Measurements from ENCODE around the gene ETFRF1. TPM values are rescaled to one million over a fixed set of nuclear protein-coding genes. Genes with fewer than 3 reads are reported as not detected.

ETFRF1 gene
- total and polyA plus RNA-seq, 2 experiments from 2014 or later: 23.3 to 39.3 TPM

DNA sequence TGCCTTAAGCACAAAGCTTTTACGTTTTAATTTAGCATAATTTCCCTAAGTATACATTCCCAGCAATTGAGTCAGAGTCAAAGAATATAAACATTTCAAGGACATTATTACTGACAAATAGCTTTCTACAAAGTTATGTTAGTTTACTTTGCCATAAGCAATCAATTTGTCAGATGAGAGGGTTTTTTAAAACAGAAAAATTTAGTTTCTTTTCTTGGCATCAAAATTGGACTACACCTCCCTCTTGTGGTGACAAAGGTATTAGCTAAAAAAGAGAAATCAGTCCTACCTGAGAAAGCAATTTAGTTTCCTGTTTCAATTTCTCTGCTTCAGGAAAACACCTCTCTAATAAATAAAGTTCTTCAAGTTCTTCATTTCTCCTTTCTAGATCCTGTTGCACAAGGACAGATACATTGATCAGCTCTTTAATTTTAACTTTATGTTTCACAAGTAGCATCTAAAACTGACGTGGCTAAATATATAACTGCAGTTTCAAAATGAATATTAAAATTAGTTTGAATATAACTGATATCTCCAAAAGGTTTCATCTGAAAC lies 39.9 kb upstream of the ETFRF1 start:
- H3K79me2 ChIP-seq (ENCODE audit: insufficient read depth): no peaks in the 10 kb centered on the region
- no peak overlapping the region for H3K9ac ChIP-seq
- H3K9me2 ChIP-seq (ENCODE audit: insufficient read depth): no peaks in the 10 kb centered on the region
- H3K27ac ChIP-seq: no peak overlapping the region
- H3K4me1 ChIP-seq (ENCODE audit: insufficient read depth): peaks cover 10% of the 10 kb centered on the region
- peak; percentile 47 for DNase-seq
- in situ Hi-C loops (cut with MboI): no loop called here
- no peaks in the 10 kb centered on the region for H4K20me1 ChIP-seq (ENCODE audit: insufficient read depth)
- peaks cover 26% of the 10 kb centered on the region for H3F3A ChIP-seq (ENCODE audit: insufficient read depth)
- TF ChIP-seq EZH2phosphoT487 (IDR thresholded peaks at IDR 0.05; ENCODE audit: insufficient read depth, low read depth): no peak
- TF ChIP-seq EZH2 (IDR thresholded peaks at IDR 0.05; ENCODE audit: insufficient read depth, poor library complexity, severe bottlenecking): no peak
- H3K27me3 ChIP-seq (replicated peaks; ENCODE audit: insufficient read depth): no peaks in the 10 kb centered on the region
- 57 to 60% methylated on average over 2 of the region's 2 CpGs for whole genome bisulfite sequencing, 2 experiments (ENCODE audit: low coverage in 1 of 2, low lambda C conversion rate in 2 of 2, missing lambda C conversion rate in 2 of 2)
- H3K4me3 ChIP-seq: no peak overlapping the region
- no peaks in the 10 kb centered on the region for H3K9me3 ChIP-seq (ENCODE audit: low read depth)
- H2AFZ ChIP-seq: peak overlapping the region; percentile 62
- H3K36me3 ChIP-seq (ENCODE audit: low read depth): no peaks in the 10 kb centered on the region
- peak overlapping the region; percentile 44 for H3K4me2 ChIP-seq (ENCODE audit: unreplicated experiment)

DNA sequence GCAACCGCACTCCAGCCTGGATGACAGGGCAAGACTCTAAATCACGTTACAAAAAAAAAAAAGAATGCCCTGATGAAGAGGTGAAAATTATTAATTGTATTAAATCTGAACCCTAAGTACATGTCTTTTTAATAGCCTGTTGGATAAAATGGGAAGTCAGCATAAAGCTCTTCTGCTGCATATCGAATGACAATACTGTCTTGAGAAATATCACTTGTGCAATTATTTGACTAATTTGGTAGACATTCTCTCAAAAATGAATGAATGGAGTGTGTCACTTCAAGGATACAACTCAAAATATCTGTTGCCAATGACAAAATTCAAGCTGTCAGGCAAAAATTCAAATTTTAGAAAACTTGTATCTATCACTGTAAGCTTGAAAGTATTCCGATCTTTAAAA lies 39.0 kb upstream of the ETFRF1 start:
- H3K9me2 ChIP-seq (ENCODE audit: insufficient read depth): no peaks in the 10 kb centered on the region
- in situ Hi-C loops (cut with MboI): no loop called here
- no peak overlapping the region for H3K4me3 ChIP-seq
- DNase-seq: no peak
- no peak overlapping the region for H3K9ac ChIP-seq
- H2AFZ ChIP-seq: no peak overlapping the region
- H3K27me3 ChIP-seq (replicated peaks; ENCODE audit: insufficient read depth): no peaks in the 10 kb centered on the region
- no peaks in the 10 kb centered on the region for H4K20me1 ChIP-seq (ENCODE audit: insufficient read depth)
- H3K4me2 ChIP-seq (ENCODE audit: unreplicated experiment): no peak overlapping the region
- H3K79me2 ChIP-seq (ENCODE audit: insufficient read depth): no peaks in the 10 kb centered on the region
- TF ChIP-seq EZH2 (IDR thresholded peaks at IDR 0.05; ENCODE audit: insufficient read depth, poor library complexity, severe bottlenecking) (no peak), EZH2phosphoT487 (IDR thresholded peaks at IDR 0.05; ENCODE audit: insufficient read depth, low read depth) (no peak)
- H3F3A ChIP-seq (ENCODE audit: insufficient read depth): peaks cover 26% of the 10 kb centered on the region
- no peaks in the 10 kb centered on the region for H3K9me3 ChIP-seq (ENCODE audit: low read depth)
- no peaks in the 10 kb centered on the region for H3K36me3 ChIP-seq (ENCODE audit: low read depth)
- H3K4me1 ChIP-seq (ENCODE audit: insufficient read depth): peaks cover 10% of the 10 kb centered on the region
- no peak overlapping the region for H3K27ac ChIP-seq
- 92 to 94% methylated on average over 4 of the region's 4 CpGs for WGBS, 2 experiments (ENCODE audit: low coverage in 1 of 2, low lambda C conversion rate in 2 of 2, missing lambda C conversion rate in 2 of 2)

- 71 to 75% methylated on average over 6 of the region's 6 CpGs for WGBS, 2 experiments (ENCODE audit: low coverage in 1 of 2, low lambda C conversion rate in 2 of 2, missing lambda C conversion rate in 2 of 2)
- in situ Hi-C loops (cut with MboI): no loop called here
- Histone ChIP-seq H3K27ac (no peak overlapping the region), H3K27me3 (replicated peaks; ENCODE audit: insufficient read depth) (peaks cover 16% of the 10 kb centered on the region; the same call in 1 of the 2 replicates), H3K79me2 (ENCODE audit: insufficient read depth) (no peaks in the 10 kb centered on the region), H3K9me2 (ENCODE audit: insufficient read depth) (no peaks in the 10 kb centered on the region), H3K36me3 (ENCODE audit: low read depth) (no peaks in the 10 kb centered on the region), H3K4me1 (ENCODE audit: insufficient read depth) (no peaks in the 10 kb centered on the region), H3F3A (ENCODE audit: insufficient read depth) (no peaks in the 10 kb centered on the region), H4K20me1 (ENCODE audit: insufficient read depth) (no peaks in the 10 kb centered on the region), H3K4me3 (no peak overlapping the region), H2AFZ (no peak overlapping the region), H3K9ac (no peak overlapping the region), H3K9me3 (ENCODE audit: low read depth) (no peaks in the 10 kb centered on the region), H3K4me2 (ENCODE audit: unreplicated experiment) (no peak overlapping the region)
- DNase-seq: no peak
- TF ChIP-seq EZH2 (IDR thresholded peaks at IDR 0.05; ENCODE audit: insufficient read depth, poor library complexity, severe bottlenecking) (no peak), EZH2phosphoT487 (IDR thresholded peaks at IDR 0.05; ENCODE audit: insufficient read depth, low read depth) (no peak)
Observed at GRCh38 chr12:25162866-25163265, 32.2 kb upstream of the ETFRF1 start.

GRCh38 chr12:25182765-25183164 lies 12.3 kb upstream of the ETFRF1 start:
- Histone ChIP-seq H3K4me3 (no peak overlapping the region), H3K79me2 (ENCODE audit: insufficient read depth) (no peaks in the 10 kb centered on the region), H3K4me2 (ENCODE audit: unreplicated experiment) (no peak overlapping the region), H3K9me3 (ENCODE audit: low read depth) (no peaks in the 10 kb centered on the region), H3K27me3 (replicated peaks; ENCODE audit: insufficient read depth) (no peaks in the 10 kb centered on the region), H3F3A (ENCODE audit: insufficient read depth) (0 out of 2 replicates have a peak, but pooled peaks cover 5% of the 10 kb centered on the region), H2AFZ (no peak overlapping the region), H3K9ac (no peak overlapping the region), H3K9me2 (ENCODE audit: insufficient read depth) (no peaks in the 10 kb centered on the region), H3K36me3 (ENCODE audit: low read depth) (no peaks in the 10 kb centered on the region), H3K4me1 (ENCODE audit: insufficient read depth) (no peaks in the 10 kb centered on the region; the same call in 1 of the 2 replicates), H4K20me1 (ENCODE audit: insufficient read depth) (no peaks in the 10 kb centered on the region), H3K27ac (no peak overlapping the region)
- 52 to 63% methylated on average over 3 of the region's 3 CpGs for WGBS, 2 experiments (ENCODE audit: low coverage in 1 of 2, low lambda C conversion rate in 2 of 2, missing lambda C conversion rate in 2 of 2)
- TF ChIP-seq EZH2phosphoT487 (IDR thresholded peaks at IDR 0.05; ENCODE audit: insufficient read depth, low read depth) (no peak), EZH2 (IDR thresholded peaks at IDR 0.05; ENCODE audit: insufficient read depth, poor library complexity, severe bottlenecking) (no peak)
- in situ Hi-C loops (cut with MboI): no loop called here
- DNase-seq: no peak

All from GM23248 (cell line).